Measurements from ENCODE around the gene SH2D1B.

DNA sequence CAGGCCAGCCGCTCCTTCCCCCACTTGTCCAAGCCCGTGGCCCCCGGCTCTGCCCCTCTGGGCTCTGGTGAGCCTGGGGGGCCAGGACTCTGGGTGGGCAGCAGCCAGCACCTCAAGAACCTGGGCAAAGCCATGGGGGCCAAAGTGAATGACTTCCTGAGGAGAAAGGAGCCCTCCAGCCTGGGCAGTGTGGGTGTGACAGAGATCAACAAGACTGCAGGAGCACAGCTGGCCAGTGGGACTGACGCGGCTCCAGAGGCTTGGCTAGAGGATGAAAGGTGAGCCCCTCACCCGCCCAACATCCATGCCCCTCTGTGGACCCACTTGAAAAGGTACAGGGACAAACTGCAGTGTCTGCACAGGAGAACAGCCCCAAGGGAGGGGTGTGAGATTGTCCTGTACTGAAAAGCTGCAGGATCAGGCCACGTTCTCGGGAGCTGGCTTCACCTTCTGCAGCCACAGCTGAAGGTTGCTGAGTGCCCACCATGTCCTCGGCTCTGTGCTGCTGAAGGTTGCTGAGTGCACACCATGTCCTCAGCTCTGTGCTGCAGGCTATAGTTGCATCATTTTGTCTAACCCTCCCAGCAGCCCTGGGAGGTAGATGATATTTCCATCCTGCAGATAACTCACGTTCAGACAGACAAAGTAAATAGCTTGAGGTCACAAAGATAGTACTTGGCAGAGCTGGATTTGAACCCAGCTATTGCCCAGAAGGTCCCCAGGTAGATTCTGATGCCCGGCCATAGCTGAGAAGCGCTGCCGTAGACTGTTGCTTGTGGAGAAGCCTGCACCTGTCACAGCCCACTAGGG, 29.8 kb downstream of the SH2D1B start:
- no peak for TF ChIP-seq POLR2A (IDR thresholded peaks at IDR 0.05)
- TF ChIP-seq, protein P1, sequence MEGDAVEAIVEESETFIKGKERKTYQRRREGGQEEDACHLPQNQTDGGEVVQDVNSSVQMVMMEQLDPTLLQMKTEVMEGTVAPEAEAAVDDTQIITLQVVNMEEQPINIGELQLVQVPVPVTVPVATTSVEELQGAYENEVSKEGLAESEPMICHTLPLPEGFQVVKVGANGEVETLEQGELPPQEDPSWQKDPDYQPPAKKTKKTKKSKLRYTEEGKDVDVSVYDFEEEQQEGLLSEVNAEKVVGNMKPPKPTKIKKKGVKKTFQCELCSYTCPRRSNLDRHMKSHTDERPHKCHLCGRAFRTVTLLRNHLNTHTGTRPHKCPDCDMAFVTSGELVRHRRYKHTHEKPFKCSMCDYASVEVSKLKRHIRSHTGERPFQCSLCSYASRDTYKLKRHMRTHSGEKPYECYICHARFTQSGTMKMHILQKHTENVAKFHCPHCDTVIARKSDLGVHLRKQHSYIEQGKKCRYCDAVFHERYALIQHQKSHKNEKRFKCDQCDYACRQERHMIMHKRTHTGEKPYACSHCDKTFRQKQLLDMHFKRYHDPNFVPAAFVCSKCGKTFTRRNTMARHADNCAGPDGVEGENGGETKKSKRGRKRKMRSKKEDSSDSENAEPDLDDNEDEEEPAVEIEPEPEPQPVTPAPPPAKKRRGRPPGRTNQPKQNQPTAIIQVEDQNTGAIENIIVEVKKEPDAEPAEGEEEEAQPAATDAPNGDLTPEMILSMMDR (IDR thresholded peaks at IDR 0.05) = no peak

Data from body of pancreas (tissue), 4 donors.